Hepatocyte (in vitro differentiated cells): Measurements from ENCODE around the gene TMCC1.

Experiments
- EZH2 ChIP-seq: fragments of 200-600 bp; sonication (generic); IDR thresholded peaks from 2 replicates; pipeline ENCODE4 v1.6.1; 2016; ENCODE audit warnings: antibody characterized with exemption, mild to moderate bottlenecking, borderline replicate concordance
- EZH2phosphoT487 ChIP-seq: fragments of 200-600 bp; sonication (generic); IDR thresholded peaks from one replicate; pipeline ENCODE4 v1.6.1; 2018; ENCODE audit warnings: antibody characterized with exemption, mild to moderate bottlenecking, low read depth, moderate library complexity; ENCODE audit not compliant: unreplicated experiment, severe bottlenecking
- TF ChIP-seq, protein P1 (sequence below): fragments of 200-600 bp; sonication (generic); IDR thresholded peaks from 2 replicates; pipeline ENCODE4 v1.5.1; 2016; ENCODE audit warnings: antibody characterized with exemption, mild to moderate bottlenecking; ENCODE audit not compliant: poor library complexity

DNA sequence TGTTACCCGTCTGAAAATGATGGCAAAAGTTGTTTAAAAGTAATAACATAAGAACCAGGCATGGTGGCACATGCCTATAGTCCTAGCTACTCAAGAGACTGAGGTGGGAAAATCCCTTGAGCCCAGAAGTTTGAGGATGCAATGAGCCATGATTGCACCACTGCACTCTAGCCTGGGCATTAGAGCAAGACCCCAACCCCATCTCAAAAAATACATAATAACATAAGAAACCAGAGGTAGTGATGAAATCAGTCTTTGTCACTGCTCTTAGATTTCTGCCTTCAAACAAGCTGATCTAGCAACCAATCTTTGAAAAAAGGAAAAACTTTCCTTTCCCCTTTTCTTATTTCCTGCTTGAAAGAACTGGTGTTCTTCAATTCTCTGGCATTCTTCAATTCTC, 71.3 kb downstream of the TMCC1 start:
- TF ChIP-seq, protein P1, sequence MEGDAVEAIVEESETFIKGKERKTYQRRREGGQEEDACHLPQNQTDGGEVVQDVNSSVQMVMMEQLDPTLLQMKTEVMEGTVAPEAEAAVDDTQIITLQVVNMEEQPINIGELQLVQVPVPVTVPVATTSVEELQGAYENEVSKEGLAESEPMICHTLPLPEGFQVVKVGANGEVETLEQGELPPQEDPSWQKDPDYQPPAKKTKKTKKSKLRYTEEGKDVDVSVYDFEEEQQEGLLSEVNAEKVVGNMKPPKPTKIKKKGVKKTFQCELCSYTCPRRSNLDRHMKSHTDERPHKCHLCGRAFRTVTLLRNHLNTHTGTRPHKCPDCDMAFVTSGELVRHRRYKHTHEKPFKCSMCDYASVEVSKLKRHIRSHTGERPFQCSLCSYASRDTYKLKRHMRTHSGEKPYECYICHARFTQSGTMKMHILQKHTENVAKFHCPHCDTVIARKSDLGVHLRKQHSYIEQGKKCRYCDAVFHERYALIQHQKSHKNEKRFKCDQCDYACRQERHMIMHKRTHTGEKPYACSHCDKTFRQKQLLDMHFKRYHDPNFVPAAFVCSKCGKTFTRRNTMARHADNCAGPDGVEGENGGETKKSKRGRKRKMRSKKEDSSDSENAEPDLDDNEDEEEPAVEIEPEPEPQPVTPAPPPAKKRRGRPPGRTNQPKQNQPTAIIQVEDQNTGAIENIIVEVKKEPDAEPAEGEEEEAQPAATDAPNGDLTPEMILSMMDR, result no peak
- TF ChIP-seq EZH2phosphoT487 (no peak), EZH2 (no peak)
